ENCODE measurements around the gene MAML2.

Gene MAML2

DNA sequence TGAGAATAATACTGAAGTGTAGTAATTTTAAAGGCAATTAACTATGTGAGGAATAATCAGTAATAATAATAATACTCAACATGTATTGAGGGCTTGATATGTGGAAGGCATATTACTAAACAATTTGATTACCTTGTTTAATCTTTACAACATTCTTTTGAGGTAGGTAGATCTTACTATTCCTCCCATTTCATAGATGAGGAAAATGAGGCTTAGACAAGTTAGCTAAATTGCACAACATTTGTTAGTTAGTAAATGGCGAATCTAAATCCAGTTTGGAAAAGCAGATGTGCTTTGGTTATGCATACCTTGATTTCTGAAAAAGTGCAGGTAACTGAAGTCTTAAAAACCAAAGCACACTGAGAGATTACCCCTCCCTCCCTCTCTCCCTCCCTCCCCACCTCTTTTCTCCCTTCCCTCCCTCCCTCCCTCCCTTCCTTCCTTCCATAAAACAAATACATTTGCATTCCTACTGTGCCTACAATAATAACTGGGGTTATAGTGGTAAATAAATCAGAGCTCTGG, 326.0 kb downstream of the MAML2 start:
- DNase-seq (ENCODE audit: low read depth in 2 of 3, low spot score in 2 of 3), result no peak

- DNase-seq (ENCODE audit: low read depth in 2 of 3, low spot score in 2 of 3), result no peak
Observed at GRCh38 chr11:96015906-96016565, 327.0 kb downstream of the MAML2 start.

- DNase-seq (ENCODE audit: low read depth in 2 of 3, low spot score in 2 of 3), result no peak
Observed at GRCh38 chr11:96014217-96014616, 328.8 kb downstream of the MAML2 start.

- DNase-seq (ENCODE audit: low read depth in 2 of 3, low spot score in 2 of 3), result no peak
Observed at GRCh38 chr11:96013461-96014213, 329.4 kb downstream of the MAML2 start.

GRCh38 chr11:96012086-96012824, 330.7 kb downstream of the MAML2 start:
- DNase-seq (ENCODE audit: low read depth in 2 of 3, low spot score in 2 of 3), result no peak

GRCh38 chr11:96010683-96011082, 332.3 kb downstream of the MAML2 start:
- no peak for DNase-seq (ENCODE audit: low read depth in 2 of 3, low spot score in 2 of 3)

DNA sequence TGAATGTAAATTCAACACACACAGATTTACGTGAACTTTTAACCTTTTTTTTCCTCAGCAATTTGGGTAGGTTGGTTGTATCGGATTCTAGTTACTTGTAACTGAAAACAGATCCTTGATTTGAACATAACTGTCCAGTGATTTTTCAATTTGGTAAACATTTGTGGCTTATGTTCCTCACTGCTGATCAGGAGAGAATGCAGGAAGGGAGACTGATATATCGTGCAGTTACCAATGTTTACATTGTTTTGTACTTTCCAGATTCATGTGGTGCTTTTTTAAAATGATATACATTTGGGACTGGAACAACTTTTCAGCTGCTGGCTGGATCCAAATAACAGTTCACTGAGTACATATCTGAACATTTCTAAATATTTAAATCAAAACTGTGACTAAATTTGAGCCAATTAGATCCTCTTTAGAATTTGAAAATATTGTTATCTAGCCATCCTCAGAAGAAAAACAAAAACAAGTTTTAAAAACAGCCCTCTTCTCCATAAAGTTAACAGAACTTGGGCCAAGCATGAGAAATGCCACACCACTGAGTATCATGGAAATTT, 334.8 kb downstream of the MAML2 start:
- no peak for DNase-seq (ENCODE audit: low read depth in 2 of 3, low spot score in 2 of 3)

DNA sequence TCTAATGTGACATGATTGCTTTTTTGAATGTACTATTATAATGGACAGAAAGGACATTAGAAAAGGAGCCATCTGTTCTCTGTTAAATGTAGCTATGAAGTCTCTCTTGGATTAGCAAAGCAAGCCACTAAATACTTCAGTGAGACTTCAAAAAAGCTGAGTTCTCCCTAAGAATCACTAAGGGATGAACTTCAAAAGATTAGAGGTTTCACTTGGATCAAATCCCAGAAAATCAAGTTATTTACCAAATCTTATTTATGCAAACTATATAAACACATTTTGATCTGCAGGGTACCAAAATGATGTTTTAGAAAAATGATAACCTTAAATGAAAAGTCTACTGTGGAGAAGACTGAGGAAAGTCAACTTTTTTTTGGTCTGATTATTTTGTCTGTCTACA, 337.0 kb downstream of the MAML2 start:
- no peak for DNase-seq (ENCODE audit: low read depth in 2 of 3, low spot score in 2 of 3)

- DNase-seq (ENCODE audit: low read depth in 2 of 3, low spot score in 2 of 3), result no peak
Observed at GRCh38 chr11:96004862-96005261, 338.1 kb downstream of the MAML2 start.

- no peak for DNase-seq (ENCODE audit: low read depth in 2 of 3, low spot score in 2 of 3)
Observed at GRCh38 chr11:96002754-96003290, 340.2 kb downstream of the MAML2 start.

GRCh38 chr11:96002339-96002738, 340.7 kb downstream of the MAML2 start:
- DNase-seq (ENCODE audit: low read depth in 2 of 3, low spot score in 2 of 3), result no peak

DNA sequence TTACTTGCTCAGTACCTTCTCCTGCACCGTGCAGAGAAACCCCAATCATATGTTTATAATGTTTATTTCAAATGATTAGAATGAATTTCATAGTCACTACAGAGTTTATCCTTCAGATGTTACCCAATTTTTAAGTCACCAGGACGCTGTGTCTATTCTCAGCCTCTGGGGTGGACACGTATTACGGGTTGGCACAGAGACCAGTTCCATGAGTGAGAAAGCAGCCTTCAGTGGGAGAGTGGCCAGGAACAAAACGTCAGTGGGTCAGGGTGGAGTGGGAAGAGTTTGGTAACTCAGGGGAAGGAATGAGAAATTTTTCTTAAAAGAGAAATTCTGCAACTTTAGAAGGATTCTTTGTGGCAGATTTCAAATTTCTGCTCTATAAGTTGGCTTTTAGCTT, 342.0 kb downstream of the MAML2 start:
- no peak for DNase-seq (ENCODE audit: low read depth in 2 of 3, low spot score in 2 of 3)

GRCh38 chr11:95999711-96000406, 343.1 kb downstream of the MAML2 start:
- no peak for DNase-seq (ENCODE audit: low read depth in 2 of 3, low spot score in 2 of 3)

DNA sequence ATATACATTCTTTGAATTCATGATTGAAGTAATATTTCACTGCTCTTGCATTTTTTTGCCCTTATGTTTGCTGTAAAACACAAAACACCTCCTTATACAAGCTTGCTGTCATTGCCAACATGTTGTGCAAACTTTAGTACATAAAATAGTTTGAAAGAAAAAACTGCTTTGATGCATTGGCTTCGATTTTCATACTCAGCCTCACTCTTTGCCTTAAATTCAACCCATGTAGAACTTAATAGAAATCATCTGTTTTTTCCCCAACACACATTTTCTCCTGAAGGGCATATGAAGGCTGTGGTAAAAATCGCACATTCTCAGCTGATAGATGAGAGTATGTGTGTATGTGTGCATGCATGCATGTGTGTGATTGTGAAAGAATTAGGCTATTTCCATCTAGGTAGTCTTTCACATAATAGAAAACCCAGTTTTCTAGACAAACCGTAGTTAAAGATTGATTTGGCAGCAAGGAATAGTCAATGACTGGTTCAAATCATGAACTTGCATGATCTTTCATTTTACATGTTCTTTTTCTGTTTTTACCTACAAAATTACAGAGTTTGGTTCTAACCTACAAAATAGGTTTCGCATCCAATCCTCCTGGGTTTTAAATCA, 346.3 kb downstream of the MAML2 start:
- DNase-seq (ENCODE audit: low read depth in 2 of 3, low spot score in 2 of 3), result no peak

GRCh38 chr11:95994329-95994728, 348.7 kb downstream of the MAML2 start:
- no peak for DNase-seq (ENCODE audit: low read depth in 2 of 3, low spot score in 2 of 3)

GRCh38 chr11:95993438-95994298, 349.3 kb downstream of the MAML2 start:
- no peak for DNase-seq (ENCODE audit: low read depth in 2 of 3, low spot score in 2 of 3)

- DNase-seq (ENCODE audit: low read depth in 2 of 3, low spot score in 2 of 3), result no peak
Observed at GRCh38 chr11:95991545-95991944, 351.4 kb downstream of the MAML2 start.

DNA sequence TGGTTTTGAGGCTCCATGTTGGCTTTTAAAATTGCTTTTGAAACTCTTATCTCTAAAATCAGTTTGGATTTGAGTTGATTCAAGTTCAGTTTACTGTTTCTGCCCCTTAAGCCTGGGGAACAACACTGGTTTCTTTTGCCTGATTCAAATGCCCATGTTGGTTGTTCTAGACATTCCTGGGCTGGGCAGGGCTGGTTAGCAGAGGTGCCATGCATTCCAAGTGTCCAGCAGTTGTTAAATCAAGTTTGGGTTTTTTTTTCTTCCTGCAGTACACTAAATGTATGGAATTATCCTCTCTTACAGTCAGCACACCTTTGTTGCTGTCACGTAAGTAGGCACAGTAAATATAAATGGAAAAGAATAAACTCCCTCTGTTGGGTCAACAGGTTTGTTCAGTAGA, 351.9 kb downstream of the MAML2 start:
- no peak for DNase-seq (ENCODE audit: low read depth in 2 of 3, low spot score in 2 of 3)

- no peak for DNase-seq (ENCODE audit: low read depth in 2 of 3, low spot score in 2 of 3)
Observed at GRCh38 chr11:95989780-95990179, 353.2 kb downstream of the MAML2 start.

All from activated CD8-positive, alpha-beta memory T cell treated with anti-CD3 and anti-CD28 coated beads for 48 hours (primary cell).